K562 (cell line): Measurements from ENCODE around the gene CTBP2. TPM values are rescaled to one million over a fixed set of nuclear protein-coding genes. Genes with fewer than 3 reads are reported as not detected.

ENCODE experiments used
- ATAC-seq: fragments of 200-7000 bp; cut with Tn5 transposase; 3 replicates; pipeline ENCODE4 v1.9.1; 2020; ENCODE audit warnings: moderate library complexity
- BruUV-seq: library from RNA; stranded (reverse); fragments of 400-500 nt; replicated peaks from 2 replicates; lab custom pipeline; 2021; lab: Mats Ljungman, UMichigan
- CTCF ChIA-PET: fragments of 300-600 bp; formaldehyde crosslinking; extraction: SDS; loops from one replicate; lab custom pipeline; 2021; ENCODE audit warnings: low intra/inter-chr PET ratio; lab: Yijun Ruan, JAX
- POLR2A ChIA-PET: fragments of 300-600, 350-650 bp; sonication (Branson Sonifier 250); formaldehyde crosslinking; extraction: SDS; loops from one replicate; lab custom pipeline; 2021; ENCODE audit warnings: antibody characterized with exemption, inconsistent platforms; lab: Yijun Ruan, JAX
- DNase-seq, 4 experiments: peaks; one replicate each; pipeline versions ENCODE4 v3.0.0 to v3.0.0-alpha.2; 2011 to 2018; ENCODE audit warnings: low spot score in 3 of 4, mixed read lengths in 3 of 4; ENCODE audit errors: extremely low read depth in 1 of 4
- FAIRE-seq: peaks from 2 replicates; lab custom pipeline; 2011; peaks lifted over from hg19 to GRCh38; lab: Jason Lieb, UNC
- H2AFZ ChIP-seq: 2 replicates; pipeline ENCODE4 v1.6.0; 2011; ENCODE audit warnings: low read depth, low read length, control low read depth, inconsistent platforms
- H3K27ac ChIP-seq: fragments of 200-600 bp; 3 replicates; pipeline ENCODE4 v1.8.0; 2011; ENCODE audit warnings: low read depth, mild to moderate bottlenecking, control low read depth, inconsistent platforms, low read length, moderate library complexity, mixed read lengths; ENCODE audit errors: extremely low read depth
- H3K27me3 ChIP-seq, 2 experiments: fragments of 300-600 bp in 1 of 2; 2 replicates in 1 of 2; 3 replicates in 1 of 2; pipeline versions ENCODE4 v1.6.0 to v1.8.0; 2011; ENCODE audit warnings: inconsistent platforms in 2 of 2, low read length in 2 of 2, mild to moderate bottlenecking in 1 of 2, mixed read lengths in 1 of 2, moderate library complexity in 1 of 2; ENCODE audit not compliant: control insufficient read depth in 2 of 2, insufficient read depth in 2 of 2
- H3K36me3 ChIP-seq: fragments of 300-600 bp; 3 replicates; pipeline ENCODE4 v1.8.0; 2011; ENCODE audit warnings: mild to moderate bottlenecking, low read length, inconsistent platforms; ENCODE audit not compliant: control insufficient read depth, insufficient read depth
- H3K4me1 ChIP-seq, 2 experiments: fragments of 200-600 bp in 1 of 2; replicated peaks in 1 of 2; 2 replicates in 1 of 2; 3 replicates in 1 of 2; pipeline versions ENCODE4 v1.5.1 to v1.8.0; 2011; ENCODE audit warnings: inconsistent platforms in 2 of 2, low read length in 2 of 2, mild to moderate bottlenecking in 1 of 2, mixed read lengths in 1 of 2, moderate library complexity in 1 of 2; ENCODE audit not compliant: control insufficient read depth in 2 of 2, insufficient read depth in 2 of 2
- H3K4me2 ChIP-seq: 2 replicates; pipeline ENCODE4 v1.6.1; 2011; ENCODE audit warnings: low read length, control low read depth, inconsistent platforms, mixed read lengths; ENCODE audit not compliant: insufficient read depth
- H3K4me3 ChIP-seq: fragments of 200-600 bp; sonication (generic), shearing (Covaris generic); 2 replicates; pipeline ENCODE4 v1.5.1; 2016; ENCODE audit warnings: control low read depth, inconsistent platforms
- H3K79me2 ChIP-seq: fragments of 200-600 bp; 3 replicates; pipeline ENCODE4 v1.8.0; 2011; ENCODE audit warnings: low read length, inconsistent platforms; ENCODE audit not compliant: control insufficient read depth, insufficient read depth
- H3K9ac ChIP-seq, 2 experiments: 2 replicates each; pipeline versions ENCODE4 v1.6.0 to v1.6.1; 2011; ENCODE audit warnings: low read depth in 2 of 2, low read length in 2 of 2, control low read depth in 1 of 2, inconsistent platforms in 1 of 2, mild to moderate bottlenecking in 1 of 2, mixed read lengths in 1 of 2; ENCODE audit not compliant: insufficient read depth in 1 of 2
- H3K9me1 ChIP-seq: one replicate; pipeline ENCODE4 v1.6.0; 2011; ENCODE audit warnings: inconsistent platforms, mild to moderate bottlenecking, low read length, moderate library complexity; ENCODE audit not compliant: control insufficient read depth, insufficient read depth
- H3K9me3 ChIP-seq: replicated peaks from 2 replicates; pipeline ENCODE4 v1.5.1; 2011; ENCODE audit warnings: low read depth, low read length, inconsistent platforms; ENCODE audit not compliant: control insufficient read depth, insufficient read depth
- H4K20me1 ChIP-seq: replicated peaks from 2 replicates; pipeline ENCODE4 v1.6.1; 2011; ENCODE audit warnings: low read length, inconsistent platforms, mixed read lengths; ENCODE audit not compliant: control insufficient read depth, insufficient read depth
- BHLHE40 ChIP-seq: IDR thresholded peaks from 2 replicates; pipeline ENCODE4 v1.6.1; 2011; ENCODE audit warnings: low read length, improper control_type of control experiment
- CBFA2T2 ChIP-seq: fragments of 450-650 bp; conservative IDR thresholded peaks from 2 replicates; pipeline ENCODE4 v1.6.1; 2017; ENCODE audit warnings: mild to moderate bottlenecking
- FOXJ3 ChIP-seq: sonication (generic); formaldehyde crosslinking; IDR thresholded peaks from 2 replicates; pipeline ENCODE4 v1.4.0; 2020; ENCODE audit warnings: mild to moderate bottlenecking, missing genetic modification reagents
- HDGF ChIP-seq: fragments of 450-650 bp; IDR thresholded peaks from 2 replicates; pipeline ENCODE4 v1.6.1; 2016
- POU5F1 ChIP-seq: fragments of 150-350 bp; IDR thresholded peaks from 2 replicates; pipeline ENCODE4 v1.6.1; 2014; ENCODE audit warnings: borderline replicate concordance, low read length, low read depth, mild to moderate bottlenecking; ENCODE audit not compliant: partially characterized antibody
- SAP30 ChIP-seq: fragments of 200-600 bp; sonication (generic); IDR thresholded peaks from 2 replicates; pipeline ENCODE4 v1.6.1; 2012; ENCODE audit warnings: borderline replicate concordance, low read depth, mild to moderate bottlenecking, moderate library complexity, low read length, control low read depth, inconsistent platforms; ENCODE audit not compliant: insufficient read depth, poor library complexity, severe bottlenecking
- SMARCA4 ChIP-seq: fragments of 450-650 bp; IDR thresholded peaks from 2 replicates; pipeline ENCODE4 v1.6.1; 2016
- TARDBP ChIP-seq: fragments of 450-650 bp; IDR thresholded peaks from 2 replicates; pipeline ENCODE4 v1.6.1; 2016
- U2AF1 ChIP-seq: fragments of 200-400 bp; formaldehyde crosslinking; optimal IDR thresholded peaks from 2 replicates; pipeline ENCODE3; 2017; ENCODE audit warnings: mild to moderate bottlenecking, low read depth, low read length, moderate library complexity
- ZFP30 ChIP-seq: fragments of 250-450 bp; sonication (Bioruptor Pico); IDR thresholded peaks from 2 replicates; pipeline ENCODE4 v1.8.0; 2022; ENCODE audit warnings: moderate library complexity, mild to moderate bottlenecking, inconsistent platforms, borderline replicate concordance
- WGBS: fragments of 100-300 bp; shearing (Covaris generic); methylation state at CpG from one replicate; pipeline ENCODE4 v1.1.6; 2016; ENCODE audit warnings: low coverage, mixed read lengths; ENCODE audit not compliant: insufficient coverage; ENCODE audit errors: missing lambda C conversion rate; 5-methylcytosine and 5-hydroxymethylcytosine counted together
- in situ Hi-C: fragments of 300-500 bp; cut with MboI; formaldehyde crosslinking; loops from 4 replicates; pipeline ENCODE4 v1.15.0; 2018; ENCODE audit warnings: inconsistent platforms, mixed read lengths
- intact Hi-C: fragments of 100-400 bp; cut with micrococcal nuclease; formaldehyde crosslinking; loops from 2 replicates; pipeline ENCODE4 v1.14.2; 2022
- polyA plus RNA-seq, 8 experiments: library from polyadenylated mRNA; depleted of rRNA in 4 of 8; stranded (reverse) in 5 of 8; unstranded in 3 of 8; fragments of >200 nt; fragmentation: Nextera tagmentation in 2 of 8; fragmentation: Illumina TruSeq in 1 of 8; extraction: Ambion mirVana in 2 of 8; extraction: Trizol in 1 of 8; gene quantifications; 2 replicates each; pipeline versions ENCODE4 v1.2.1 to v1.2.3, GENCODE V29; 2011 to 2014; ENCODE audit warnings: inconsistent platforms in 1 of 8, missing spikeins in 1 of 8
- total RNA-seq, 7 experiments: library from RNA; depleted of rRNA in 6 of 7; stranded (reverse); fragments of >200 nt in 6 of 7; fragmentation: Illumina TruSeq in 2 of 7; extraction: Trizol in 2 of 7; gene quantifications; 2 replicates each; pipeline versions ENCODE4 v1.2.1 to v1.2.3, GENCODE V29; 2011 to 2021; ENCODE audit warnings: low replicate concordance in 1 of 7
- TF ChIP-seq, protein P1 (sequence below): sonication (generic); formaldehyde crosslinking; IDR thresholded peaks from 2 replicates; pipeline ENCODE4 v1.8.0; 2022; ENCODE audit warnings: missing genetic modification reagents, mild to moderate bottlenecking, moderate library complexity, borderline replicate concordance
- TF ChIP-seq, protein P2 (sequence below): sonication (generic); formaldehyde crosslinking; IDR thresholded peaks from 2 replicates; pipeline ENCODE4 v1.8.0; 2022; ENCODE audit warnings: mild to moderate bottlenecking, missing genetic modification reagents
- TF ChIP-seq, protein P3 (sequence below): fragments of 250-450 bp; sonication (Bioruptor Pico); IDR thresholded peaks from 2 replicates; pipeline ENCODE4 v1.8.0; 2021; ENCODE audit warnings: moderate library complexity, mild to moderate bottlenecking, inconsistent platforms
- TF ChIP-seq, protein P4 (sequence below): fragments of 450-650 bp; formaldehyde crosslinking; IDR thresholded peaks from 2 replicates; pipeline ENCODE4 v1.4.0; 2022; ENCODE audit warnings: missing genetic modification characterization

CTBP2 gene
- total and polyA plus RNA-seq, 9 of the 15 experiments (the other 6 are each of a cell fraction or from before 2014, with no cell fraction given) = 1.3 to 8.8 (median 5.1) TPM

DNA sequence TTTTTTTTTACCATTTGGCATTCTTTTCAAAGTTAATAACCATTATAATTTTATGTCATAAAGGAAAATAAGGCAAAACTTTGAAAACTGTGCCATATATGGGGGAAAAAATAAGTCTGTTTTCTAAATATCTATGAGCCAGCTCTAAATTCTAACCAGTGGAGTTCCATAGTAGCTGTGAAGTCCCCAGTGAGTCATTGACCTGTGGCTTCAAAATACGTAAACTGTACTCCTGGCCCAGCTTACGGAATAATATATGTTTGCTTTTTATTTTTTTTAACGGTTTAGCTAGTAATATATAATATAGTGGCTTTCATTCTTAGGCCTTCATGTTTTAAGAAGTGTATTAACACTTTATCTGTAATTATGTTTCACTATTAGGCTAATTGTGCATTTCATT lies 197.9 kb downstream of the CTBP2 start:
- Histone ChIP-seq H3K27ac (no peak overlapping the region), H3K4me3 (no peak overlapping the region), H3K9me3 (no peaks in the 10 kb centered on the region), H4K20me1 (no peaks in the 10 kb centered on the region), H3K36me3 (no peaks in the 10 kb centered on the region), H3K9ac (no peak overlapping the region), H3K4me1 (no peaks in the 10 kb centered on the region), H2AFZ (no peak overlapping the region), H3K79me2 (no peaks in the 10 kb centered on the region), H3K4me2 (no peak overlapping the region), H3K27me3 (no peaks in the 10 kb centered on the region), H3K9me1 (no peaks in the 10 kb centered on the region)
- intact Hi-C loops (no loop called here), in situ Hi-C loops (no loop called here)
- WGBS = no CpG with 5 or more reads among the region's 3 CpGs
- BruUV-seq = no TSS peak
- ATAC-seq (no peak), FAIRE-seq (no peak), DNase-seq (no peak)
- CTCF ChIA-PET = no interaction called here
- no peak for TF ChIP-seq POU5F1
- no peak for TF ChIP-seq ZFP30
- no peak for TF ChIP-seq SAP30
- TF ChIP-seq, protein P1, sequence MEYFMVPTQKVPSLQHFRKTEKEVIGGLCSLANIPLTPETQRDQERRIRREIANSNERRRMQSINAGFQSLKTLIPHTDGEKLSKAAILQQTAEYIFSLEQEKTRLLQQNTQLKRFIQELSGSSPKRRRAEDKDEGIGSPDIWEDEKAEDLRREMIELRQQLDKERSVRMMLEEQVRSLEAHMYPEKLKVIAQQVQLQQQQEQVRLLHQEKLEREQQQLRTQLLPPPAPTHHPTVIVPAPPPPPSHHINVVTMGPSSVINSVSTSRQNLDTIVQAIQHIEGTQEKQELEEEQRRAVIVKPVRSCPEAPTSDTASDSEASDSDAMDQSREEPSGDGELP (CRISPR knock-in tag) = no peak
- TF ChIP-seq CBFA2T2 = no peak
- no peak for TF ChIP-seq BHLHE40
- no peak for TF ChIP-seq U2AF1
- TF ChIP-seq SMARCA4 = no peak
- no peak for TF ChIP-seq FOXJ3
- TF ChIP-seq, protein P2, sequence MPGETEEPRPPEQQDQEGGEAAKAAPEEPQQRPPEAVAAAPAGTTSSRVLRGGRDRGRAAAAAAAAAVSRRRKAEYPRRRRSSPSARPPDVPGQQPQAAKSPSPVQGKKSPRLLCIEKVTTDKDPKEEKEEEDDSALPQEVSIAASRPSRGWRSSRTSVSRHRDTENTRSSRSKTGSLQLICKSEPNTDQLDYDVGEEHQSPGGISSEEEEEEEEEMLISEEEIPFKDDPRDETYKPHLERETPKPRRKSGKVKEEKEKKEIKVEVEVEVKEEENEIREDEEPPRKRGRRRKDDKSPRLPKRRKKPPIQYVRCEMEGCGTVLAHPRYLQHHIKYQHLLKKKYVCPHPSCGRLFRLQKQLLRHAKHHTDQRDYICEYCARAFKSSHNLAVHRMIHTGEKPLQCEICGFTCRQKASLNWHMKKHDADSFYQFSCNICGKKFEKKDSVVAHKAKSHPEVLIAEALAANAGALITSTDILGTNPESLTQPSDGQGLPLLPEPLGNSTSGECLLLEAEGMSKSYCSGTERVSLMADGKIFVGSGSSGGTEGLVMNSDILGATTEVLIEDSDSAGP (CRISPR knock-in tag) = no peak
- no peak for TF ChIP-seq HDGF
- TF ChIP-seq, protein P3, sequence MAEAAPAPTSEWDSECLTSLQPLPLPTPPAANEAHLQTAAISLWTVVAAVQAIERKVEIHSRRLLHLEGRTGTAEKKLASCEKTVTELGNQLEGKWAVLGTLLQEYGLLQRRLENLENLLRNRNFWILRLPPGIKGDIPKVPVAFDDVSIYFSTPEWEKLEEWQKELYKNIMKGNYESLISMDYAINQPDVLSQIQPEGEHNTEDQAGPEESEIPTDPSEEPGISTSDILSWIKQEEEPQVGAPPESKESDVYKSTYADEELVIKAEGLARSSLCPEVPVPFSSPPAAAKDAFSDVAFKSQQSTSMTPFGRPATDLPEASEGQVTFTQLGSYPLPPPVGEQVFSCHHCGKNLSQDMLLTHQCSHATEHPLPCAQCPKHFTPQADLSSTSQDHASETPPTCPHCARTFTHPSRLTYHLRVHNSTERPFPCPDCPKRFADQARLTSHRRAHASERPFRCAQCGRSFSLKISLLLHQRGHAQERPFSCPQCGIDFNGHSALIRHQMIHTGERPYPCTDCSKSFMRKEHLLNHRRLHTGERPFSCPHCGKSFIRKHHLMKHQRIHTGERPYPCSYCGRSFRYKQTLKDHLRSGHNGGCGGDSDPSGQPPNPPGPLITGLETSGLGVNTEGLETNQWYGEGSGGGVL (CRISPR knock-in tag) = no peak
- TF ChIP-seq TARDBP = no peak
- TF ChIP-seq, protein P4, sequence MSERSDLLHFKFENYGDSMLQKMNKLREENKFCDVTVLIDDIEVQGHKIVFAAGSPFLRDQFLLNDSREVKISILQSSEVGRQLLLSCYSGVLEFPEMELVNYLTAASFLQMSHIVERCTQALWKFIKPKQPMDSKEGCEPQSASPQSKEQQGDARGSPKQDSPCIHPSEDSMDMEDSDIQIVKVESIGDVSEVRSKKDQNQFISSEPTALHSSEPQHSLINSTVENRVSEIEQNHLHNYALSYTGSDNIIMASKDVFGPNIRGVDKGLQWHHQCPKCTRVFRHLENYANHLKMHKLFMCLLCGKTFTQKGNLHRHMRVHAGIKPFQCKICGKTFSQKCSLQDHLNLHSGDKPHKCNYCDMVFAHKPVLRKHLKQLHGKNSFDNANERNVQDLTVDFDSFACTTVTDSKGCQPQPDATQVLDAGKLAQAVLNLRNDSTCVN (CRISPR knock-in tag) = no peak
- POLR2A ChIA-PET = no interaction called here
